ENCODE data around the gene MBP.

DNA sequence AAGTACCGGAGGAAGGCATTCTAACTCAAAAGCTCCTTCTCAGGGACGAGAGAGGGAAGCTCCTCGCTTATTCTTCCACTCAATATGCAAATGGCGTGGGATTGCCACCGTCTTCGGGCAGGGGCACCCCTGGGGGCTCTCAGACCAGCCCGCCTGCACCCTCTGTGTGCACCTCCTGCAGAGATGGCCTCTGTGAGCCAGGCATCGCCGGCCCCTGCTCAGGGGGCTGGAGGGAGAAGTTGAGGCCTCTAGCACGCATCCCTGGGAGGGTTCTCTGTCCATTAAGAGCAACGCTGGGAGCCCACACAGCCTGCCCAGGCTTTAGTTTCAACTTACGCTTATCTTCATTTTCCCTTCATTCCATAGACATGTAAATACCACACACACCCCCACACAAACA, 125.3 kb downstream of the MBP start:
- TF ChIP-seq CTCF (IDR thresholded peaks at IDR 0.05; ENCODE audit: extremely low read depth in 1 of 2, insufficient read depth in 1 of 2, low read depth in 1 of 2, low read length in 2 of 2) (no peak), EZH2 (IDR thresholded peaks at IDR 0.05; ENCODE audit: borderline replicate concordance, low read depth, low read length, severe bottlenecking) (no peak), MYC (IDR thresholded peaks at IDR 0.05; ENCODE audit: low read depth, low read length) (no peak), POLR2A (IDR thresholded peaks at IDR 0.05; ENCODE audit: low read depth, low read length) (no peak), MAX (IDR thresholded peaks at IDR 0.05; ENCODE audit: insufficient read depth, insufficient read length) (no peak), POLR2AphosphoS5 (IDR thresholded peaks at IDR 0.05; ENCODE audit: insufficient read depth, low read depth, low read length) (no peak), FOS (IDR thresholded peaks at IDR 0.05; ENCODE audit: borderline replicate concordance, insufficient read depth, low read length) (no peak), JUN (IDR thresholded peaks at IDR 0.05; ENCODE audit: borderline replicate concordance, insufficient read depth, insufficient read length, low read depth) (no peak), GATA2 (IDR thresholded peaks at IDR 0.05; ENCODE audit: insufficient read depth, insufficient read length, low read depth, low read length) (no peak)

All from endothelial cell of umbilical vein (primary cell).